Measurements from ENCODE around the gene COQ8B.

The COQ8B gene

GRCh38 chr19:40707615-40708014 is 9.1 kb downstream of the COQ8B start:
- no peak overlapping the region for H3K4me3 ChIP-seq (ENCODE audit: low read depth, low read length)
- DNase-seq (ENCODE audit: low read depth), result no peak
- TF ChIP-seq MYC (IDR thresholded peaks at IDR 0.05; ENCODE audit: low read depth, low read length), result no peak
- no peak for TF ChIP-seq MAX (IDR thresholded peaks at IDR 0.05; ENCODE audit: low read depth, low read length)
- TF ChIP-seq POLR2A (IDR thresholded peaks at IDR 0.05; ENCODE audit: extremely low read depth, insufficient read length), result no peak
- no peak for TF ChIP-seq CTCF (IDR thresholded peaks at IDR 0.05; ENCODE audit: low read depth, low read length)

- no peak for DNase-seq (ENCODE audit: low read depth)
- TF ChIP-seq CTCF (IDR thresholded peaks at IDR 0.05; ENCODE audit: low read depth, low read length), result no peak
- no peak for TF ChIP-seq POLR2A (IDR thresholded peaks at IDR 0.05; ENCODE audit: extremely low read depth, insufficient read length)
- no peak for TF ChIP-seq MYC (IDR thresholded peaks at IDR 0.05; ENCODE audit: low read depth, low read length)
- no peak for TF ChIP-seq MAX (IDR thresholded peaks at IDR 0.05; ENCODE audit: low read depth, low read length)
- H3K4me3 ChIP-seq (ENCODE audit: low read depth, low read length), result no peak overlapping the region
Observed at GRCh38 chr19:40705950-40706619, 10.6 kb downstream of the COQ8B start.

- no peak for TF ChIP-seq MAX (IDR thresholded peaks at IDR 0.05; ENCODE audit: low read depth, low read length)
- no peak for TF ChIP-seq POLR2A (IDR thresholded peaks at IDR 0.05; ENCODE audit: extremely low read depth, insufficient read length)
- no peak for TF ChIP-seq MYC (IDR thresholded peaks at IDR 0.05; ENCODE audit: low read depth, low read length)
- TF ChIP-seq CTCF (IDR thresholded peaks at IDR 0.05; ENCODE audit: low read depth, low read length), result no peak
- DNase-seq (ENCODE audit: low read depth), result no peak
- H3K4me3 ChIP-seq (ENCODE audit: low read depth, low read length), result no peak overlapping the region
Observed at GRCh38 chr19:40705362-40705651, 11.4 kb downstream of the COQ8B start.

- TF ChIP-seq MAX (IDR thresholded peaks at IDR 0.05; ENCODE audit: low read depth, low read length), result no peak
- no peak for DNase-seq (ENCODE audit: low read depth)
- no peak overlapping the region for H3K4me3 ChIP-seq (ENCODE audit: low read depth, low read length)
Observed at GRCh38 chr19:40704491-40705361, 12.0 kb downstream of the COQ8B start.

GRCh38 chr19:40703029-40703755 is 13.5 kb downstream of the COQ8B start:
- TF ChIP-seq MYC (IDR thresholded peaks at IDR 0.05; ENCODE audit: low read depth, low read length) (no peak), POLR2A (IDR thresholded peaks at IDR 0.05; ENCODE audit: extremely low read depth, insufficient read length) (no peak), MAX (IDR thresholded peaks at IDR 0.05; ENCODE audit: low read depth, low read length) (no peak), CTCF (IDR thresholded peaks at IDR 0.05; ENCODE audit: low read depth, low read length) (no peak)
- H3K4me3 ChIP-seq (ENCODE audit: low read depth, low read length), result no peak overlapping the region
- no peak for DNase-seq (ENCODE audit: low read depth)
